IPS-18a (cell line): ENCODE measurements around the gene LPCAT1.
"Not testable (repeated sequence)": the region's sequence is repeated elsewhere in the genome, so short reads cannot be mapped to it uniquely, and the experiment has no call there.

Experiments
- H3K27ac ChIP-seq: one replicate; pipeline ENCODE4 v1.5.1; 2013; ENCODE audit warnings: low read length
- H3K27me3 ChIP-seq: one replicate; pipeline ENCODE4 v1.6.1; 2013; ENCODE audit warnings: mild to moderate bottlenecking, low read length; ENCODE audit not compliant: control insufficient read depth, insufficient read depth
- H3K36me3 ChIP-seq: one replicate; pipeline ENCODE4 v1.6.1; 2013; ENCODE audit warnings: low read depth, low read length; ENCODE audit not compliant: control insufficient read depth
- H3K4me1 ChIP-seq: one replicate; pipeline ENCODE4 v1.6.1; 2013; ENCODE audit warnings: low read depth, low read length; ENCODE audit not compliant: control insufficient read depth
- H3K4me3 ChIP-seq: one replicate; pipeline ENCODE4 v1.5.1; 2013; ENCODE audit warnings: low read length
- H3K9ac ChIP-seq: one replicate; pipeline ENCODE4 v1.6.1; 2013; ENCODE audit warnings: mild to moderate bottlenecking, low read length, moderate library complexity
- H3K9me3 ChIP-seq: one replicate; pipeline ENCODE4 v1.6.1; 2013; ENCODE audit warnings: low read depth, low read length; ENCODE audit not compliant: control insufficient read depth

Gene LPCAT1

GRCh38 chr5:1562599-1562998 lies 38.8 kb upstream of the LPCAT1 start:
- Histone ChIP-seq H3K9ac (no peak overlapping the region), H3K27me3 (no peaks in the 10 kb centered on the region), H3K4me1 (no peaks in the 10 kb centered on the region), H3K36me3 (no peaks in the 10 kb centered on the region), H3K4me3 (no peak overlapping the region), H3K9me3 (no peaks in the 10 kb centered on the region), H3K27ac (no peak overlapping the region)

GRCh38 chr5:1561402-1561929 lies 37.7 kb upstream of the LPCAT1 start:
- H3K27me3 ChIP-seq = no peaks in the 10 kb centered on the region
- H3K4me3 ChIP-seq = no peak overlapping the region
- no peak overlapping the region for H3K9ac ChIP-seq
- no peaks in the 10 kb centered on the region for H3K36me3 ChIP-seq
- no peak overlapping the region for H3K27ac ChIP-seq
- no peaks in the 10 kb centered on the region for H3K9me3 ChIP-seq
- H3K4me1 ChIP-seq = no peaks in the 10 kb centered on the region

GRCh38 chr5:1560499-1560898 lies 36.7 kb upstream of the LPCAT1 start:
- H3K27me3 ChIP-seq, H3K9ac ChIP-seq, H3K27ac ChIP-seq, H3K36me3 ChIP-seq, H3K4me3 ChIP-seq, H3K9me3 ChIP-seq, H3K4me1 ChIP-seq: not testable (repeated sequence)

- H3K9ac ChIP-seq = no peak overlapping the region
- no peaks in the 10 kb centered on the region for H3K9me3 ChIP-seq
- H3K27me3 ChIP-seq = no peaks in the 10 kb centered on the region
- H3K27ac ChIP-seq = no peak overlapping the region
- no peaks in the 10 kb centered on the region for H3K4me1 ChIP-seq
- no peaks in the 10 kb centered on the region for H3K36me3 ChIP-seq
- no peak overlapping the region for H3K4me3 ChIP-seq
Measured at GRCh38 chr5:1558944-1559343, 35.2 kb upstream of the LPCAT1 start.

- H3K27me3 ChIP-seq = no peaks in the 10 kb centered on the region
- no peak overlapping the region for H3K4me3 ChIP-seq
- no peaks in the 10 kb centered on the region for H3K36me3 ChIP-seq
- H3K9me3 ChIP-seq = no peaks in the 10 kb centered on the region
- no peak overlapping the region for H3K27ac ChIP-seq
- H3K4me1 ChIP-seq = no peaks in the 10 kb centered on the region
- H3K9ac ChIP-seq = no peak overlapping the region
Measured at GRCh38 chr5:1557114-1557873, 33.5 kb upstream of the LPCAT1 start.

GRCh38 chr5:1555808-1556731 lies 32.3 kb upstream of the LPCAT1 start:
- no peaks in the 10 kb centered on the region for H3K4me1 ChIP-seq

GRCh38 chr5:1555011-1555807 lies 31.4 kb upstream of the LPCAT1 start:
- H3K27me3 ChIP-seq = no peaks in the 10 kb centered on the region
- no peaks in the 10 kb centered on the region for H3K9me3 ChIP-seq
- H3K36me3 ChIP-seq = no peaks in the 10 kb centered on the region
- no peak overlapping the region for H3K4me3 ChIP-seq
- no peak overlapping the region for H3K9ac ChIP-seq
- H3K27ac ChIP-seq = no peak overlapping the region
- no peaks in the 10 kb centered on the region for H3K4me1 ChIP-seq

More at GRCh38 chr5:1555808-1556731, 32.3 kb upstream of the LPCAT1 start:
- no peaks in the 10 kb centered on the region for H3K36me3 ChIP-seq
- no peaks in the 10 kb centered on the region for H3K27me3 ChIP-seq
- H3K4me3 ChIP-seq = no peak overlapping the region
- no peaks in the 10 kb centered on the region for H3K9me3 ChIP-seq
- no peak overlapping the region for H3K9ac ChIP-seq
- no peak overlapping the region for H3K27ac ChIP-seq

- no peak overlapping the region for H3K4me3 ChIP-seq
- H3K27ac ChIP-seq = no peak overlapping the region
- H3K36me3 ChIP-seq = no peaks in the 10 kb centered on the region
- H3K27me3 ChIP-seq = no peaks in the 10 kb centered on the region
- H3K9ac ChIP-seq = no peak overlapping the region
- no peaks in the 10 kb centered on the region for H3K9me3 ChIP-seq
- H3K4me1 ChIP-seq = no peaks in the 10 kb centered on the region
Measured at GRCh38 chr5:1554410-1554967, 30.7 kb upstream of the LPCAT1 start.

- no peaks in the 10 kb centered on the region for H3K27me3 ChIP-seq
- no peak overlapping the region for H3K27ac ChIP-seq
- no peak overlapping the region for H3K9ac ChIP-seq
- H3K4me3 ChIP-seq = no peak overlapping the region
- no peaks in the 10 kb centered on the region for H3K36me3 ChIP-seq
- no peaks in the 10 kb centered on the region for H3K9me3 ChIP-seq
- H3K4me1 ChIP-seq = no peaks in the 10 kb centered on the region
Measured at GRCh38 chr5:1553539-1554409, 30.0 kb upstream of the LPCAT1 start.

GRCh38 chr5:1552521-1553255 lies 28.9 kb upstream of the LPCAT1 start:
- Histone ChIP-seq H3K4me1 (no peaks in the 10 kb centered on the region), H3K4me3 (no peak overlapping the region), H3K27ac (no peak overlapping the region), H3K9me3 (no peaks in the 10 kb centered on the region), H3K36me3 (no peaks in the 10 kb centered on the region), H3K9ac (no peak overlapping the region), H3K27me3 (no peaks in the 10 kb centered on the region)
